Erythroblast (primary cell): ENCODE measurements around the gene HDGFL3.

Experiments
- GATA1 ChIP-seq: IDR thresholded peaks from 2 replicates; pipeline ENCODE4 v1.6.1; 2011; ENCODE audit warnings: low read depth, mild to moderate bottlenecking, control low read depth, low read length, moderate library complexity
- POLR2A ChIP-seq: IDR thresholded peaks from 2 replicates; pipeline ENCODE4 v1.6.1; 2011; ENCODE audit warnings: mild to moderate bottlenecking, low read length

GRCh38 chr15:83100097-83100646, 107.5 kb downstream of the HDGFL3 start:
- TF ChIP-seq POLR2A (no peak), GATA1 (no peak)
